ENCODE measurements around the gene OR10V1.

The OR10V1 gene

DNA sequence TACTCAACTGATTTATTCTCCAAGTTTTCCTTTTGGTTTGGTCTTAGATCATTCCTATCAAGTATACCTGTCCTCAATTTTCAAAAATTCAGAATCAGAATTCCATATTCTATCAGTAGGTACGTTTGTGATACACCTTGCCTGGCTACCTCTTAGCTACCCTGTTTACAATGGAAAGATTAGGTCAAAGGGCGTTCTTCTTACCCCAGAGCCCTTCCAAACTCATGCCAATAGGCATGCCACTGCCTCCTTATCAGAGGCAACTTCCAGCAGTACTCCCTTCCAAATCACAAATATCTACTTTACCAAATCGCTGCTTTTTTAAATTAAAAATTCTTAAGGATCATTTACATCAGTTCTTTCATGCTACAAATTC is 45.8 kb downstream of the OR10V1 start:
- no peak for DNase-seq

DNA sequence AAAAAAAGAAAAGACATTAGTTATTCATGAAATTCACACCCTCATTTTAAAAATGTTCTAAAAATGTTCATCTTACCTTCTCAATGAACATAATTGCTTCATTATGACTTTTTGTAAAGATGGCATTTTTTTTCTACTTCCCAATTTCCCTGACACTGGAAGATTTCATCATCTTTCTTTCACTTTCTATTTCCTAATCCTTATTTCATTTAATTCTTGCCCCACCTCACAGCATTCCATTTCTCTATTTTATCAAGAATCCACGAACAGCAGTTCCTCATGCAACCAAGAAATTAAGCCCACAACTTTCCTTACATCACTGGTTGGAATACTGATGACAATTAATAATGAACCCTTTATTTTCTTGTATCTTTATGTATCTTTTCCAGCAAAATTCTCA is 46.7 kb downstream of the OR10V1 start:
- DNase-seq = no peak
